ENCODE data around the gene SIM2. TPM values are rescaled to one million over a fixed set of nuclear protein-coding genes. Genes with fewer than 3 reads are reported as not detected.

The SIM2 gene
- total and polyA plus RNA-seq, 2 of the 13 experiments (the other 11 are each of a cell fraction or from before 2014, with no cell fraction given): 0.36 to 0.53 TPM

DNA sequence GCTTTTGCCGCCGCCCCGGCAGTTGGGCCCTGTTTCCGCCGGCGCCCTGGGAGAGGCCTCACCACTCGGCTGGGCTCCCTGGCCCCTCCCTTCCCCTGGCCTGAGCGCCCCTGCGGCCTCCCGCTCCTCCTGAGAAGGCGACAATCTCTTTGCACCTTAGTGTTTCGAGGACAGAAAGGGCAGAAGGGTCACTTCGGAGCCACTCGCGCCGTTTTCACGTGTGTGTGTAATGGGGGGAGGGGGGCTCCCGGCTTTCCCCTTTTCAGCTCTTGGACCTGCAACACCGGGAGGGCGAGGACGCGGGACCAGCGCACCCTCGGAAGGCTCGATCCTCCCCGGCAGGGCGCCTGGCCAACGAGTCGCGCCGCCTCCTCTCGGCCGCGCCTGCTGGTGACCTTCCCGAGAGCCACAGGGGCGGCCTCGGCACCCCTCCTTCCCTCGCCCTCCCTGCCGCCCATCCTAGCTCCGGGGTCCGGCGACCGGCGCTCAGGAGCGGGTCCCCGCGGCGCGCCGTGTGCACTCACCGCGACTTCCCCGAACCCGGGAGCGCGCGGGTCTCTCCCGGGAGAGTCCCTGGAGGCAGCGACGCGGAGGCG, 432 bp upstream of the SIM2 start (continued):
- TF ChIP-seq ZNF777 (CRISPR knock-in tag; IDR thresholded peaks at IDR 0.05) (peak; percentile 46; the same call in 1 of the 2 replicates), NFKB2 (CRISPR knock-in tag; IDR thresholded peaks at IDR 0.05; ENCODE audit: borderline replicate concordance) (no peak), FLYWCH1 (CRISPR knock-in tag; IDR thresholded peaks at IDR 0.05) (no peak), ZNF792 (CRISPR knock-in tag; IDR thresholded peaks at IDR 0.05) (no peak)

DNA sequence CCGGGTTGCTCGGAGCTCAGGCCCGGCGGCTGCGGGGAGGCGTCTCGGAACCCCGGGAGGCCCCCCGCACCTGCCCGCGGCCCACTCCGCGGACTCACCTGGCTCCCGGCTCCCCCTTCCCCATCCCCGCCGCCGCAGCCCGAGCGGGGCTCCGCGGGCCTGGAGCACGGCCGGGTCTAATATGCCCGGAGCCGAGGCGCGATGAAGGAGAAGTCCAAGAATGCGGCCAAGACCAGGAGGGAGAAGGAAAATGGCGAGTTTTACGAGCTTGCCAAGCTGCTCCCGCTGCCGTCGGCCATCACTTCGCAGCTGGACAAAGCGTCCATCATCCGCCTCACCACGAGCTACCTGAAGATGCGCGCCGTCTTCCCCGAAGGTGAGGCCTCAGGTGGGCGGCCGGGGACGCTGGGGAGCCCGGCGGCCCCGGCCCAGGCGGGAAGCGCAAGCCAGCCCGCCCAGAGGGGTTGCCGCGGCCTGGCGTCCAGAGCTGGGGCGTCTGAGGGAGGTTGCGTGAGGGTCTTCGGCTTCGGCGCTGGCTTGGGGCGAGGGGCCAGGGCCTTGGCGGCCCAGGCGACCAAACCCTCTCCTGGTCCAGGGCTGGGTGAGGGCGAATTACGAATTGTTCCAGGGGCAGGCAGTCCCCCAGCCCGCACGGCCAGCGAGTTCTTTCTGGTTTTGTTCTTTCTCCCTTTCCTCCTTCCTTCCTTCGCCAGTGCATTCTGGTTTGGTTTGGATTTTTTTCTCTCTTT, 805 bp downstream of the SIM2 start:
- Histone ChIP-seq H3K4me3 (replicated peaks in 1 of 3; ENCODE audit: insufficient read depth in 1 of 3, low read depth in 2 of 3, low read length in 3 of 3) (peak overlapping the region; percentile 49 to 73 (median 57); a peak in 4 of 6 replicates), H3K4me1 (ENCODE audit: insufficient read depth, low read length) (peaks cover 10% of the 10 kb centered on the region), H3K9ac (ENCODE audit: insufficient read depth, low read depth, low read length) (no peak overlapping the region), H3K27me3 (ENCODE audit: control insufficient read depth in 1 of 2, insufficient read depth in 2 of 2, low read length in 2 of 2) (peaks cover 9 to 84% of the 10 kb centered on the region in 2 experiments), H3K79me2 (ENCODE audit: insufficient read depth, low read length) (no peaks in the 10 kb centered on the region), H2AFZ (ENCODE audit: low read length) (no peak overlapping the region), H3K36me3 (replicated peaks in 1 of 2; ENCODE audit: control insufficient read depth in 1 of 2, insufficient read depth in 2 of 2, low read length in 2 of 2) (no peaks in the 10 kb centered on the region), H3K9me3 (ENCODE audit: low read length) (no peaks in the 10 kb centered on the region), H3K4me2 (ENCODE audit: low read depth, low read length) (peak overlapping the region; percentile 92), H3K27ac (ENCODE audit: extremely low read length, insufficient read depth, low read length) (no peak overlapping the region), H4K20me1 (ENCODE audit: insufficient read depth, low read length) (no peaks in the 10 kb centered on the region)
- ATAC-seq: no peak
- intact Hi-C loops (cut with micrococcal nuclease; ENCODE audit: unreplicated experiment) (no loop called here), in situ Hi-C loops (cut with HindIII; ENCODE audit: extremely low pct_ligation_motif_present, low pct_unique_long_range_greater_than_20kb) (no loop called here)
- CTCF ChIA-PET (ENCODE audit: low intra/inter-chr PET ratio, low total read pairs): no interaction called here
- DNase-seq (ENCODE audit: low spot score): no peak
- 17% methylated on average over 7 of the region's 67 CpGs for WGBS (ENCODE audit: low lambda C conversion rate)
- peak; percentile 11; the same call in 1 of the 2 replicates for TF ChIP-seq GABPB1 (CRISPR knock-in tag; IDR thresholded peaks at IDR 0.05)
- no peak for TF ChIP-seq BRCA1 (CRISPR knock-in tag; IDR thresholded peaks at IDR 0.05)
- POLR2A ChIA-PET: no interaction called here
- BruUV-seq (replicated peaks): no TSS peak
- no peak for FAIRE-seq

All from HepG2 (cell line).